Loucy (cell line): ENCODE results near the gene KRTAP17-1.

Source experiments
- EZH2phosphoT487 ChIP-seq: fragments of 200-600 bp; IDR thresholded peaks from 2 replicates; pipeline ENCODE4 v1.6.1; 2018; ENCODE audit warnings: antibody characterized with exemption, mild to moderate bottlenecking, moderate library complexity, borderline replicate concordance
- TF ChIP-seq, protein P1 (sequence below): fragments of 200-600 bp; sonication (generic); conservative IDR thresholded peaks from 2 replicates; pipeline ENCODE4 v1.5.1; 2014; ENCODE audit warnings: mild to moderate bottlenecking, antibody characterized with exemption, low read length

- TF ChIP-seq, protein P1, sequence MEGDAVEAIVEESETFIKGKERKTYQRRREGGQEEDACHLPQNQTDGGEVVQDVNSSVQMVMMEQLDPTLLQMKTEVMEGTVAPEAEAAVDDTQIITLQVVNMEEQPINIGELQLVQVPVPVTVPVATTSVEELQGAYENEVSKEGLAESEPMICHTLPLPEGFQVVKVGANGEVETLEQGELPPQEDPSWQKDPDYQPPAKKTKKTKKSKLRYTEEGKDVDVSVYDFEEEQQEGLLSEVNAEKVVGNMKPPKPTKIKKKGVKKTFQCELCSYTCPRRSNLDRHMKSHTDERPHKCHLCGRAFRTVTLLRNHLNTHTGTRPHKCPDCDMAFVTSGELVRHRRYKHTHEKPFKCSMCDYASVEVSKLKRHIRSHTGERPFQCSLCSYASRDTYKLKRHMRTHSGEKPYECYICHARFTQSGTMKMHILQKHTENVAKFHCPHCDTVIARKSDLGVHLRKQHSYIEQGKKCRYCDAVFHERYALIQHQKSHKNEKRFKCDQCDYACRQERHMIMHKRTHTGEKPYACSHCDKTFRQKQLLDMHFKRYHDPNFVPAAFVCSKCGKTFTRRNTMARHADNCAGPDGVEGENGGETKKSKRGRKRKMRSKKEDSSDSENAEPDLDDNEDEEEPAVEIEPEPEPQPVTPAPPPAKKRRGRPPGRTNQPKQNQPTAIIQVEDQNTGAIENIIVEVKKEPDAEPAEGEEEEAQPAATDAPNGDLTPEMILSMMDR: no peak
- no peak for TF ChIP-seq EZH2phosphoT487
Observed at GRCh38 chr17:41360296-41360995, 44.9 kb upstream of the KRTAP17-1 start.
